NCI-H1930 (cell line): ENCODE measurements around the gene GPR55.

Experiments
- DNase-seq, 2 experiments: peaks; one replicate each; lab custom pipeline; 2025; lab: John Stamatoyannopoulos, UW

The GPR55 gene

GRCh38 chr2:230879271-230879882 is 45.7 kb downstream of the GPR55 start:
- no peak for DNase-seq

- no peak for DNase-seq
These were observed 46.3 kb downstream of the GPR55 start for GRCh38 chr2:230878599-230879188.

DNA sequence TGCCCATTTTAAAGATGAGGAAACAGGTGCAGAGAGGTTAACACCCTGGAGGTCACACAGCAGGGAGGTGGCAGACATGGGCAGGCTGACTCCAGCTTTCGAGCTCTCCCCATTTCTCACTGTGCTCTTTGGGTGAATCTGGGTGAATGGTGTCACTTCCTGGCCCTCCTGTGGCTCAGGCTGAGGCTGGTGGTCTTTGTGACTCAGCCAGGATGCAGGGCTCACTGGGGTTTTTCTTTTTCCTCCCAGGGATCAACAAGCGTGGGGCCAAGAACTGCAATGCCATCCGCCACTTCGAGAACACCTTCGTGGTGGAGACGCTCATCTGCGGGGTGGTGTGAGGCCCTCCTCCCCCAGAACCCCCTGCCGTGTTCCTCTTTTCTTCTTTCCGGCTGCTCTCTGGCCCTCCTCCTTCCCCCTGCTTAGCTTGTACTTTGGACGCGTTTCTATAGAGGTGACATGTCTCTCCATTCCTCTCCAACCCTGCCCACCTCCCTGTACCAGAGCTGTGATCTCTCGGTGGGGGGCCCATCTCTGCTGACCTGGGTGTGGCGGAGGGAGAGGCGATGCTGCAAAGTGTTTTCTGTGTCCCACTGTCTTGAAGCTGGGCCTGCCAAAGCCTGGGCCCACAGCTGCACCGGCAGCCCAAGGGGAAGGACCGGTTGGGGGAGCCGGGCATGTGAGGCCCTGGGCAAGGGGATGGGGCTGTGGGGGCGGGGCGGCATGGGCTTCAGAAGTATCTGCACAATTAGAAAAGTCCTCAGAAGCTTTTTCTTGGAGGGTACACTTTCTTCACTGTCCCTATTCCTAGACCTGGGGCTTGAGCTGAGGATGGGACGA is 47.1 kb downstream of the GPR55 start:
- no peak for DNase-seq

- no peak for DNase-seq
These were observed 47.8 kb downstream of the GPR55 start for GRCh38 chr2:230877116-230877758.

DNA sequence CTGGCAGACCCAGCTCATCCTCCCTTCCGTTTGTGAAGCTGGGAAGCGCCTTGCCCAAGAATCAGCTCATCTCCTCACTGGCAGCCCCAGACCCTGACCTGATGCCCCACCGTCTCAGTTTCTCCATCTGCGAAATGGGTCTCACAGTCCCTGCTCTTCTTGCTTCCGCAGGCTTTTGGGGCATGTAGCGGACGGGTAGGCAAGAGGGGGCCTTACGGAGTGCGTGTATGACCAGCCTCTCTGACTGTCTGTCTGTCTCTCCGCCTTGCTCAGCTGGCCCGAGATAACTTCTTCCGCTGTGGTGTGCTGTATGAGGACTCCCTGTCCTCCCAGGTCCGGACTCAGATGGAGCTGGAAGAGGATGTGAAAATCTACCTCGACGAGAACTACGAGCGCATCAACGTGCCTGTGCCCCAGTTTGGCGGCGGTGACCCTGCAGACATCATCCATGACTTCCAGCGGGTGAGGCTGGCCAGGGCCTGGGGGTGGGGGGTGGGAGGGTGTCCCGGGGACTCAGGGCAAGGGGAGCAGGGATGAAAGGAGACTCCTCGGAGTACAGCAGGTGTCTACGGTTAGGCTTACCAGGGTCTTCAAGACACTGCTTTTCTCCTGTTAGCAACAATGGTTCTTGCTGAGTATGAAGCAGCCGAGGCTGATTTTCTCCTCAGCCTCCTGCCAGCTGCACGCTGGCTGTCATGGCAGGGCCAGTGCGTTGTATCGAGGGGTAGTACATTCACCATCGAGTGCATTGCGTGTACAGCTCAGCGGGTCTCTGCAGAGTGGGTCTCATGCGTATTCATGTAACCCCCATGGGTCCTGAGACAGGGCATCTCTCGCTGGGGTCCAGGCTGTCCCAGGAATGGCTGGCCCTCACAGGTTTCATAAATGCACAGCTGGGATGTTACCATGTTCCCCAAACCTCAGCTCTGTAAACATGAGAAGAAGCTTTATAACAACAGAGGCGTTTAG is 49.4 kb downstream of the GPR55 start:
- no peak for DNase-seq

DNA sequence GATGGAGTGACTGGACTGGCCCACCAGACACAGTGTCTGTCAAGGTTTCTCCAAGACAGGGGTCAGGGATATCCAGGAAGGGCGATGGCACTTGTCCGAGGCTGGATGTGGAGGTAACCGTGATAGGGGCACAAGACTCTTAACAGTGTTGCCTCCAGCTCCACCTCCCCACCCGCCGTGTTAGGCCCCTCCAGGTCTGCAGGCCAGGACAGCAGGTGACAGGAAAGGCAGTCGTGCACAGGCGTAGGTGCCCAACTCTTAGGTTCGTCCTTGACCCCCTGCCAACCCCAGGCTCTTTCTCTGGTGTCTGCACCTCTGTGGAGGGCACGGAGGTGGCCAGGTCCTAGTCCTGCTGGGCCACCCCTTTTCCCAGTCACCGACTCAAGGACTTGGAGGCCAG is 50.2 kb downstream of the GPR55 start:
- DNase-seq: no peak

GRCh38 chr2:230874456-230874855 is 50.6 kb downstream of the GPR55 start:
- DNase-seq: no peak

DNA sequence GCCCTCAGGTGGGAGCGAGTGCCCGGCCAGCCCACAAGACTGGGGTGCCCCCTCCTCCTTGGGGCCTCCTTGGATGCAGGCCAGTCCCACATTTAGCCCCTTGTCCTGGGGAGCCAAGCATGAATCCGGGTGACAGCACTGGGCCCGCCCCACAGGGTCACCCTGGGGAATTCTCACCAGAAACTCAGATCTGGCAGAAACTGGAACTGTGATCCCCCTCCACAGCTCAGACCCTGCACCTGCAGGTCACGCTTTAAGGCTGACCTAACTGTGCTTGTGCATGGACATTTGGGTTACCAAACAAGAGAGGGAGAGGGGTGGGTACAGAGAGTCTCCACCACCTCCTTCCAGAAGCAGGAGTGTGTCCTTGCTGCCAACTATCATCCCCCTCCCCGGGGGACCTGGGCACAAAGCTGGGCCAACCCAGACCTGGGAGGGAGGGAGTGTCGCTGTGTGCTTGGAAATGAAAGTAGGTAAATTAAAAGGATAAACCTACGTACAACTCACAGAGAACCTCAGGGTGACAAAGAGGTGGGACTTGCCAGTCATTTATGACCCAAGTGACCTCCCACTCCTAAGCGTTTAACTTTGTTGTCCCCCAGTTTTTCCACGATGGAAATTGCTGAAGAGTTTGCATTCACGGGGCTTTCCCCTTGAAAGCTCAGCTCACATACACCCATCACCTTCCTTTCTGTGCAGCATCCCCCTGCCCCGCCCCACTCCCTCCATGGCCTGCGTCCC is 51.2 kb downstream of the GPR55 start:
- no peak for DNase-seq

- no peak for DNase-seq
These were observed 51.9 kb downstream of the GPR55 start for GRCh38 chr2:230872968-230873660.

- no peak for DNase-seq
These were observed 52.7 kb downstream of the GPR55 start for GRCh38 chr2:230872151-230872967.

- no peak for DNase-seq
These were observed 53.5 kb downstream of the GPR55 start for GRCh38 chr2:230871361-230872150.

DNA sequence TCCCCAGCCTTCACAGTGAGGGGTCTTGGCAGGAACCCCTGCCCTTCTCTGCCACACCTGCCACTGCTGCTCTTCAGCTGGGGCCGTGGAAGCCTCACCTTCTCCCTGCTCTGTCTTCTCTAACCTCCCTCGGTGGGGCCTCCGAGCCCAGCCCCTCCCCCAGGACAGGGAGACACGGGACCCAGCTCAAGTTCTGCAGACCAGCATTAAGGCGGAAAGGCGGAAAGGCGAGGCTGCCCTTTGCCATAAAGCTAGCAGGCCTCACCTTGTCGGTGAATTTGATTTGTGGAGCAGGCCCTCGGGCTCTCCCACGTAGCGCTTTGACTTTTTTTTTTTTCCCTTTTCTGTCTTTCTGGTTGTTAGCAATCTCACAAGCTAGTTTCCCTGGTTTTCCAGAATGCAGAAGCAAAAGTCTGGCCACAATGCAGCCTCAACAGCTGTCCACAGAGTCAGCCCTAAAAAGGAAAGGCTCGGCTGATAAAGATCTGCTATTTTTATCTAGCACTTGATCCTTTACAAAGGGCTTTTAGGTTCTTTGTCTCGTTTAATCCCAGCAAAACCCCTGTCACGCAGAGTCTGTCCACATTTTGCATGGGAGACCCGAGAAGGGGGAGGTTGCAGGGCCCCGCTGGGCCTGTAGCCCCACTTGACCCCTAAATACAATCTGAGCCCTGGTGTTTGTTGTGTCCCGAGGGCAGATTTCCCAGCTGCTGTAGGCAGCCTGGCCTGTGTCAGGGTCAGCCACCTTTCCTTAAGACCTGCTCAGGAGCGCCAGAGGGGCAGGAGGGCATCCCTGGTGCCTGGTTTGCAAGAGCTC is 54.3 kb downstream of the GPR55 start:
- DNase-seq: no peak

- DNase-seq: no peak
These were observed 55.0 kb downstream of the GPR55 start for GRCh38 chr2:230869914-230870543.

- no peak for DNase-seq
These were observed 55.8 kb downstream of the GPR55 start for GRCh38 chr2:230868947-230869913.

DNA sequence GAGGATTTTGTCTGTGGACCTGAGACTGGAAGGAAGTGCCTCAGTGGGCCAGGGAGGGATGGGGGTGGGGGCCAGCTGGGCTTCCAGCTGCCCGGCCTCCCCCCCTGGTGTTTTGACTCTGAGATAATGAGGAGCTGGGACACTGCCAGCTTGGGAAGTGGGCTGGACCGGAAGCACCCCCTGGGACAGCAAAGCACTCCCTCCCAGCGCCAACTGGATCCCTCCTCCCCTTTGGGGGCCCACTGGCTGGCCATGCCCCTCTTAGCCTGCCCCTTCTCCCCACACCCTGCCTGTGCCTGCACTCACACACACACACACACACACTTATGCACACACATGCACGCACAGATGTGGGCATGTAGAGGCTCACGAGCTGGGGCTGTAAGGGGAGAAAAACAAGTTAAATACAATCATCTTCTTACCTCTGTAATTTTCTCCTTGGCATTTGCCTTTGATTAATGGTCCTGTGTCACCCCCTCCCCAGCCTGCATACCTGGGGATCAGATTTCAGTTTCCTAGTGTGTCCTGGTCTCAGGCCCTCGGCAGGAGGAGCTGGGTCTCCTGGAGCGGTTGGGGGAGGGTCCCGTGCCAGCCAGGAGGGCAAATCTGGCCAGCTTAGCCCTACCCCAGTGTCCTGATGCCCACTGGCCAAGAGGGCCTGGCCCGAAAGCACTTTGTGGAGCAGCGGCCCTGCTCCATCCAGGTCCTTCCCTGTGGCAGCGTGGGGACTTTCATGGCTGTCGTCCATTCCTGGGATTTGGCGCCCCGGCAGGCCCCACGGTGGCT is 56.7 kb downstream of the GPR55 start:
- no peak for DNase-seq
